Raji (cell line): ENCODE data around the gene C1QTNF1.

Source experiments
- POLR2A ChIP-seq: IDR thresholded peaks from 2 replicates; pipeline ENCODE4 v1.6.1; 2011; ENCODE audit warnings: low read depth, low read length, control low read depth; ENCODE audit not compliant: insufficient read depth

The C1QTNF1 gene

GRCh38 chr17:79036181-79036580, 12.2 kb downstream of the C1QTNF1 start:
- TF ChIP-seq POLR2A: no peak

DNA sequence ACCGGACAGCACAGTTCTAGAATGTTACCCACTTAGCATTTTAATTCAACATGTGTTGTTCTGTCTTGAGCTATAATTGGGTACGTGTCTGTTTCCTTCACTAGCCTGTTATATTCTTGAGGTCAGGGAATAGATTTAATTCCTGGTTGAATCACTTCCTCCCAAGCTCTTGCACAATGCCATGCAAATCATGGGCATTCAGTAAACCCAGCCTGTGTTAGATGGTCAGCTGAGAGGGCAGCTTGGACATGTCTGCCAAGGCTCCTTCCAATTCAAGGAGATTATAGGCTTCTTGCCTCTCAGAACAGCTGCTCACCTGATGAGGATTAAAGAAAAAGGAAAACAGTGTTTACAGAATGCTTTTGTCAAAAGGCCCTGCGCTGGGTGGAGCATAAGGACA, 12.6 kb downstream of the C1QTNF1 start:
- no peak for TF ChIP-seq POLR2A

GRCh38 chr17:79038545-79039135, 14.7 kb downstream of the C1QTNF1 start:
- TF ChIP-seq POLR2A: no peak

- TF ChIP-seq POLR2A: no peak
Observed at GRCh38 chr17:79039171-79039570, 15.2 kb downstream of the C1QTNF1 start.

GRCh38 chr17:79039886-79040285, 15.9 kb downstream of the C1QTNF1 start:
- TF ChIP-seq POLR2A: no peak

DNA sequence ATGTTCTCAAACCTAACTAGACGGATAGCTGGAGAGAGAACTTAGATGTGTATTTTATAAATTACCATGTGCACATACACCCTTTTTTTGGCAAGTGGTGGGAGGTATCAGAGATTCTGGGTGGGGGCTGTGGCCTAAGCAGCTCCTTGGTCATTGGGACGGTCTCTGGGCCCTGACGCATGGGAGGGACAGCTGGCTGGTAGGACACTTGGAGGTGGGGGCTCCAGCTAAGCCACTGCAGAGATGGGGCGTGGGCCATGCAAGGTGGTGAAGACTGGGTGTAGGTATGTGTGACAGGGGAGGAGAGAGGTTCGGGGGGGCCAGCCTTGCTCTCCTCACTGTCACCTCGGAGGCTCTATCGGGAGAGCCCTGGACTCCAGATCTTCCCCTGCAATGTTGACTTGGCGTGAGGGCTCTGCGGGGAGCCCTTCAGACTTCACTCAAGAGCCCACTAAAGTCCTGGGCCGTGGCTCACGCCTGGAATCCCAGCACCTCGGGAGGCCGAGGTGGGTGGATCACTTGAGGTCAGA, 17.1 kb downstream of the C1QTNF1 start:
- no peak for TF ChIP-seq POLR2A

GRCh38 chr17:79041723-79042420, 17.9 kb downstream of the C1QTNF1 start:
- TF ChIP-seq POLR2A: no peak

DNA sequence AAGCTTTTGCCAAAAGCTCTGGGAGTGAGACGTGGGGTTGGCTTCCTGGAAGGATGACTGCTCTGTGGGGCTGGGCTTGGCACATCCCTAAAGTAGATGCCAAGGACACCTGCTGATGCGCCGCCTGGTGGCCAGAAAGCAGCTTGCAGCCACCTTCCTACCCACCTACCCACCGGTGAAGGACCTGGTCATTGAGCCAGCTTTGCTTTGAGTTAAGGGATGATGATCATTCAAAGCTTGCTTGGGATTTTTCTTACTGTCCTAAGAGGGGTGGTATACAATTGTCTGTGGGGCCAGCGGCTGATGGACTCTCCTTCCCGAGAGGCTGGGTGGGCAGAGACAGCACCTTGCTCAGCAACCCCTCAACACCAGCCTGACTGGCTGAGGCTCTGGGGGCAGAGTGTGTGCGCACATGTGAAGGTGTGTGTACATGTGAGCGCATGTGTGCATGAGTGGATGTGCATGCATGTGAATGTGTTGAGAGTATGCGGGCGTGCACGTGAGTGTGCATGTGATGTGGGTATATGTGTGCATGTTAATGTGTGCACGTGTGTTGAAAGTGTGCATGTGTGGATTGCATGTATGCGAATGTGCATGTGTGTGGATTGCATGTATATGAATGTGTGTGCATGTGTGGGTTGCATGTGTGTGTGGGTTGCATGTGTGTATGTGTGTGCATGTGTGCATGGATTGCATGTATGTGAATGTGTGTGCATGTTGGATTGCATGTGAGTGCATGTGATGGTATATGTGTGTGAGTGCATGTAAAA, 18.6 kb downstream of the C1QTNF1 start:
- no peak for TF ChIP-seq POLR2A

DNA sequence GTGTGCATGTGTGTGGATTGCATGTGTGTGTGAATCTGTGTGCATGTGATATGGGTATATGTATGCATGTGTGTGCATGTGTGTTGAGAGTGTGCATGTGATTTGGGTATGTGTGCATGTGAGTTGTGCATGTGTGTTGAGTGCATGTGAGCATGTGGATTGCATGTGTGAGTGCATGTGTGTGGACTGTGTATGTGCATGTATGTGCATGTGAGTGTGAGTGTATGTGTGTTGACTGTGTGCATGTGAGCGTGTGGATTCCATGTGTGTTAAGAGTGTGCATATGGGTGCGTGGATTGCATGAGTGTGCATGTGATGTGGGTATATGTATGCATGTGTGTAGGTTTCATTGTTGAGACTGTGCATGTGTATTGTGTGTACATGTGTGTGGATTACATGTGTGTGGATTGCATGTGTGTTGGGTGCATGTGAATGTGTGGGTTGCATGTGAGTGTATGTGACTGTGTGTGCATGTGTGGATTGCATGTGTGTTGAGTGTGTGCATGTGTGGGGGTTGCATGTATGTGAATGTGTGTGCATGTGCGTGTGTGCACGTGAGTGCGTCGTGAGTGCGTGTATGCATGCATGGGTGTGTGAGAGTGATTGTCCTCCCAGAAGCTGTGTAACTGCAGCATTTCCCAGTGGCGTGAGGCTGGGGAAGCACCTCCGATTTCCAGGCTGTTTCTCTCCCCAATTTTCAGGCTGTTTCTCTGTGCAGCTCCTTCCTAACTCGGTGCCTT, 19.4 kb downstream of the C1QTNF1 start:
- no peak for TF ChIP-seq POLR2A

GRCh38 chr17:79043931-79044320, 20.0 kb downstream of the C1QTNF1 start:
- TF ChIP-seq POLR2A: no peak

GRCh38 chr17:79044462-79044861, 20.5 kb downstream of the C1QTNF1 start:
- no peak for TF ChIP-seq POLR2A

DNA sequence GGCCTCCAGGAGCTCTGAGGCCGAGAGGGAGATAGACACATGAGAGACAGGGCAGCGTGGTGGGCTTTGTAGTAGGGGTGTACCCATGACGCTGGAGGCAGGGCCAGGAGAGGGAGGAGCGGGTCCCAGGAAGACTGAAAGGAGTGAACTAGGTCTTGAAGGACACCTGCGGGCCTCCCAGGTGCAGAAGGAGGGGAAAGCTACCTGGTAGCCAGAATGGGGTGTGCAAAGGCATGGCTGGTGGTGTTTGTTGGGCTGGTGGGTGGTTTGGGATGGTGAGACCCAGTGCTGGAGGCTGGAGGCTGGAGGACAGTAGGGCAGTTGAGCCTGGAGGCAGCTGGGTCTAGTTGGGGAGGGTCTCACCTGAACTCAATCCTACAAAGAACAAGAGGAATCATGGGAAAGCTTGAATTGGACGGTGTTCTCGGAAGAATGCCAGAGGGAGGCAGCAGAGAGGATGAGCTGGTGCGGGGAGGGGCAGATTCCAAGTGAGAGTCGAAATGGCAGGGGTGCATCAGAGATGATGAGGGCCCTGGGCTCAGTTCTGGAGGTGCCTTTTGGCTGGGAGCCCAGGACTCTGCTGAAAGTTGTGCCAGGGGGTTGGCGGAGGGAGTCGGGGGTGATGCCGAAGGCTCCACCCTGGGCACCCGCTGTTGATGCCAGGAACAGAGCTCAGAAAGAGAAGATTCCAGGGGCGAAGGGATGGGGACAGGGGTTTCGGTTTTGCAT, 21.2 kb downstream of the C1QTNF1 start:
- no peak for TF ChIP-seq POLR2A

- TF ChIP-seq POLR2A: no peak
Observed at GRCh38 chr17:79045842-79046196, 21.9 kb downstream of the C1QTNF1 start.

GRCh38 chr17:79046197-79046915, 22.4 kb downstream of the C1QTNF1 start:
- no peak for TF ChIP-seq POLR2A
